ENCODE measurements around the gene PDCD7.

- TF ChIP-seq CTCF (IDR thresholded peaks at IDR 0.05), result no peak
- TF ChIP-seq EP300 (IDR thresholded peaks at IDR 0.05; ENCODE audit: low read depth), result no peak
- no peak for TF ChIP-seq POLR2AphosphoS5 (IDR thresholded peaks at IDR 0.05)
- no peak for TF ChIP-seq POLR2A (IDR thresholded peaks at IDR 0.05)
Observed at GRCh38 chr15:65077291-65077980, 56.2 kb downstream of the PDCD7 start.

All from transverse colon (tissue), 4 donors.